Thyroid gland (tissue), 4 donors: ENCODE results near the gene ADCY10.

Source experiments
- CTCF ChIP-seq, 6 experiments: fragments of 200-600 bp in 3 of 6; fragments of 450-650 bp in 3 of 6; sonication (generic) in 3 of 6; IDR thresholded peaks; one replicate each; pipeline ENCODE4 v1.5.1; 2016 to 2019; ENCODE audit warnings: antibody characterized with exemption in 6 of 6, mild to moderate bottlenecking in 2 of 6, inconsistent platforms in 1 of 6, moderate library complexity in 1 of 6
- POLR2A ChIP-seq, 2 donors: fragments of 450-650 bp; IDR thresholded peaks; one replicate each; pipeline ENCODE4 v1.6.1; 2017; ENCODE audit warnings: antibody characterized with exemption in 2 of 2, mild to moderate bottlenecking in 2 of 2, moderate library complexity in 1 of 2

GRCh38 chr1:167924102-167924501 is 10.2 kb upstream of the ADCY10 start:
- TF ChIP-seq CTCF (IDR thresholded peaks at IDR 0.05) (no peak), POLR2A (IDR thresholded peaks at IDR 0.05) (no peak)
